Measurements from ENCODE around the gene PCDH9. TPM values are rescaled to one million over a fixed set of nuclear protein-coding genes. Genes with fewer than 3 reads are reported as not detected.
A peak's percentile ranks its signal among the peaks of the same experiment; 100 is the strongest.

The PCDH9 gene
- total RNA-seq, 1 donor from 2014 or later: 10.4 TPM

DNA sequence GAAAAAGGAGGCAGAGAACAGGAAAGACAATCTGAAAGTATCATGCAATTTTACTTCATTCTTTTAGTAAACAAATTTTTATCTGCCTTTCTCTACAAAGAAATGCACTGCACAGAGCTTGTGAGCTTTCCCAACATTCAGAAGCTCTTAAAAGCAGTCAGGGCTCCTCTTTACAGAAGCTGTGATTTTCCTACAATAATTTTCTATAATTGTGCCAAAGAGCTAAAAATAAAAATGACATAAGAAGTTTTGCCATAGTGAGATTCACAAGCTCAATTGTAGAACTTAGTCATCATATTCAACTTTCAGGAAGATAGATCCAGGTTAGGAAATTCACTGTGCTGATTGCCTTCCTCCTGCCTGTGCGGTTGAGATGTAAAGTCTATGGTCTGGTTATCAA is 341.4 kb downstream of the PCDH9 start:
- no peak for TF ChIP-seq CTCF (IDR thresholded peaks at IDR 0.05; ENCODE audit: insufficient read depth, low read depth, low read length)
- no peak for TF ChIP-seq EZH2 (IDR thresholded peaks at IDR 0.05; ENCODE audit: insufficient read depth, low read length)
- no peaks in the 10 kb centered on the region for H3K27me3 ChIP-seq (ENCODE audit: insufficient read depth, low read length)
- H3K27ac ChIP-seq (ENCODE audit: low read depth, low read length): no peak overlapping the region
- Mint-ChIP-seq H3K9me3 (ENCODE audit: unreplicated experiment) (no peaks in the 10 kb centered on the region), H3K27ac (ENCODE audit: unreplicated experiment) (peak overlapping the region; percentile 8), H3K4me1 (ENCODE audit: low read depth, unreplicated experiment) (no peaks in the 10 kb centered on the region), H3K36me3 (ENCODE audit: low read depth, unreplicated experiment) (no peaks in the 10 kb centered on the region), H3K4me3 (ENCODE audit: unreplicated experiment) (no peak overlapping the region), H3K27me3 (ENCODE audit: low read depth, unreplicated experiment) (no peaks in the 10 kb centered on the region)
- no peak overlapping the region for H3K4me2 ChIP-seq (ENCODE audit: low read length)
- H3K36me3 ChIP-seq (ENCODE audit: insufficient read depth, low read length): no peaks in the 10 kb centered on the region
- H4K20me1 ChIP-seq (ENCODE audit: insufficient read depth, low read length): no peaks in the 10 kb centered on the region
- H3K9ac ChIP-seq (ENCODE audit: low read length): no peak overlapping the region
- peak; percentile 7 for DNase-seq (ENCODE audit: low read depth)
- FAIRE-seq: no peak
- H3K4me3 ChIP-seq (ENCODE audit: insufficient read depth, low read depth, low read length): no peak overlapping the region
- no peaks in the 10 kb centered on the region for H3K79me2 ChIP-seq (ENCODE audit: insufficient read depth, low read length)
- H3K4me1 ChIP-seq (ENCODE audit: insufficient read depth, low read length): no peaks in the 10 kb centered on the region
- H3K9me3 ChIP-seq (ENCODE audit: insufficient read depth, low read depth, low read length): no peaks in the 10 kb centered on the region
- H2AFZ ChIP-seq (ENCODE audit: low read depth, low read length): no peak overlapping the region

DNA sequence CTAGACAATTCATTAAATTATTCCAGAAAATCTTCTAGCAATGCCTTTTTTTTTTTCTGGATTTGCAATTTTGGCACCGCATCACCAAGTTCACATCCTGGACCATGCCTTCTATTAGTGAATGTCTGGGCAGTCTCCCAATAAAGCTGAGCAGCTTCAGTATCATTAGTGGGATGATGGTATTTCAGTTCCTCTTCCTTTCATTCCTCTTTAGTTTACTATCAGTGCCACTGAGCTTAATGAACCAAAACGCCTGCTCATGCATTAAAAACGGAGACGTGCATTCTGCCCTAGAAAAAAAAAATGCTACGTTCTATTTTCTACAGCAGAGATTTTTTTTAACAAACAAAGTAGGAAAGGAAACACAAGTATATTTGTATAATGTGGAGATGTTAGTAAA is 343.0 kb downstream of the PCDH9 start:
- DNase-seq (ENCODE audit: low read depth): peak; percentile 78
- no peaks in the 10 kb centered on the region for H3K27me3 Mint-ChIP-seq (ENCODE audit: low read depth, unreplicated experiment)
- H3K27ac Mint-ChIP-seq (ENCODE audit: unreplicated experiment): no peak overlapping the region

More for the DNA sequence above, 343.0 kb downstream of the PCDH9 start:
- H3K4me1 ChIP-seq (ENCODE audit: insufficient read depth, low read length): no peaks in the 10 kb centered on the region
- no peak for FAIRE-seq
- no peaks in the 10 kb centered on the region for H3K36me3 ChIP-seq (ENCODE audit: insufficient read depth, low read length)
- TF ChIP-seq CTCF (IDR thresholded peaks at IDR 0.05; ENCODE audit: insufficient read depth, low read depth, low read length) (no peak), EZH2 (IDR thresholded peaks at IDR 0.05; ENCODE audit: insufficient read depth, low read length) (no peak)
- H3K9me3 ChIP-seq (ENCODE audit: insufficient read depth, low read depth, low read length): no peaks in the 10 kb centered on the region
- H3K4me3 Mint-ChIP-seq (ENCODE audit: unreplicated experiment): no peak overlapping the region
- no peak overlapping the region for H3K9ac ChIP-seq (ENCODE audit: low read length)
- H3K79me2 ChIP-seq (ENCODE audit: insufficient read depth, low read length): no peaks in the 10 kb centered on the region
- H3K4me1 Mint-ChIP-seq (ENCODE audit: low read depth, unreplicated experiment): no peaks in the 10 kb centered on the region
- H3K27me3 ChIP-seq (ENCODE audit: insufficient read depth, low read length): no peaks in the 10 kb centered on the region
- H3K9me3 Mint-ChIP-seq (ENCODE audit: unreplicated experiment): no peaks in the 10 kb centered on the region
- no peak overlapping the region for H3K4me3 ChIP-seq (ENCODE audit: insufficient read depth, low read depth, low read length)
- no peak overlapping the region for H3K4me2 ChIP-seq (ENCODE audit: low read length)
- H4K20me1 ChIP-seq (ENCODE audit: insufficient read depth, low read length): no peaks in the 10 kb centered on the region
- no peak overlapping the region for H3K27ac ChIP-seq (ENCODE audit: low read depth, low read length)
- no peak overlapping the region for H2AFZ ChIP-seq (ENCODE audit: low read depth, low read length)
- H3K36me3 Mint-ChIP-seq (ENCODE audit: low read depth, unreplicated experiment): no peaks in the 10 kb centered on the region

Measured in astrocyte (in vitro differentiated cells and primary cell).